OCI-LY7 (cell line): ENCODE measurements around the gene CAMK2B. TPM values are rescaled to one million over a fixed set of nuclear protein-coding genes. Genes with fewer than 3 reads are reported as not detected.

Experiments used
- BruUV-seq: library from RNA; stranded (reverse); fragments of 400-500 nt; replicated peaks from 2 replicates; lab custom pipeline; 2021; lab: Mats Ljungman, UMichigan
- CTCF ChIA-PET: fragments of 300-600 bp; sonication (Branson Sonifier 250); formaldehyde crosslinking; loops from one replicate; lab custom pipeline; 2022; ENCODE audit warnings: antibody characterized with exemption; ENCODE audit not compliant: unreplicated experiment; lab: Charles Lee
- POLR2A ChIA-PET: fragments of 300-600 bp; sonication (Branson Sonifier 250); formaldehyde crosslinking; loops from one replicate; lab custom pipeline; 2022; ENCODE audit warnings: antibody characterized with exemption; lab: Charles Lee
- DNase-seq: peaks from one replicate; pipeline ENCODE4 v3.0.0-alpha.2; 2015; ENCODE audit warnings: low spot score
- H2AFZ ChIP-seq: fragments of 200-600 bp; sonication (generic), shearing (Covaris generic); 2 replicates; pipeline ENCODE4 v1.6.1; 2014; ENCODE audit warnings: mild to moderate bottlenecking, antibody characterized with exemption, low read length, moderate library complexity
- H3K27ac ChIP-seq: fragments of 200-600 bp; sonication (generic); 2 replicates; pipeline ENCODE4 v1.5.1; 2014; ENCODE audit warnings: mixed run types, low read depth, mild to moderate bottlenecking, moderate library complexity, low read length, inconsistent platforms; ENCODE audit not compliant: poor library complexity, severe bottlenecking
- H3K36me3 ChIP-seq: fragments of 200-600 bp; sonication (generic); 2 replicates; pipeline ENCODE4 v1.6.1; 2014; ENCODE audit warnings: mild to moderate bottlenecking, antibody characterized with exemption, low read length, moderate library complexity, mixed read lengths; ENCODE audit not compliant: insufficient read depth
- H3K4me1 ChIP-seq: fragments of 200-600 bp; sonication (generic); 2 replicates; pipeline ENCODE4 v1.5.1; 2014; ENCODE audit warnings: mild to moderate bottlenecking, low read length; ENCODE audit not compliant: insufficient read depth, poor library complexity, severe bottlenecking
- H3K4me2 ChIP-seq: fragments of 200-600 bp; sonication (generic); 2 replicates; pipeline ENCODE4 v1.6.1; 2014; ENCODE audit warnings: mild to moderate bottlenecking, low read length
- H3K4me3 ChIP-seq: fragments of 200-600 bp; sonication (generic); 2 replicates; pipeline ENCODE4 v1.5.1; 2014; ENCODE audit warnings: mild to moderate bottlenecking, low read depth, low read length; ENCODE audit not compliant: poor library complexity, severe bottlenecking
- H3K79me2 ChIP-seq: fragments of 200-600 bp; sonication (generic); 2 replicates; pipeline ENCODE4 v1.6.1; 2016; ENCODE audit warnings: low read depth, mild to moderate bottlenecking, low read length, moderate library complexity, mixed read lengths; ENCODE audit not compliant: insufficient read depth
- H3K9me2 ChIP-seq: fragments of 200-600 bp; sonication (generic); 2 replicates; pipeline ENCODE4 v1.6.1; 2016; ENCODE audit warnings: mild to moderate bottlenecking, low read length, mixed read lengths; ENCODE audit not compliant: insufficient read depth
- H3K9me3 ChIP-seq: fragments of 200-600 bp; sonication (generic); 2 replicates; pipeline ENCODE4 v1.6.1; 2014; ENCODE audit warnings: mild to moderate bottlenecking, mixed run types, low read length, mixed read lengths
- H4K20me1 ChIP-seq: fragments of 200-600 bp; sonication (generic); 2 replicates; pipeline ENCODE4 v1.6.1; 2014; ENCODE audit warnings: mild to moderate bottlenecking, antibody characterized with exemption, low read length, moderate library complexity, mixed read lengths; ENCODE audit not compliant: insufficient read depth
- CTCF ChIP-seq: fragments of 200-600 bp; sonication (generic); conservative IDR thresholded peaks from 2 replicates; pipeline ENCODE4 v1.5.1; 2014; ENCODE audit warnings: mild to moderate bottlenecking, antibody characterized with exemption, low read length, moderate library complexity, mixed read lengths
- EZH2phosphoT487 ChIP-seq: fragments of 200-600 bp; sonication (generic); IDR thresholded peaks from 2 replicates; pipeline ENCODE4 v1.6.1; 2018; ENCODE audit warnings: low read depth, borderline replicate concordance, mild to moderate bottlenecking, mixed run types, antibody characterized with exemption, low read length, moderate library complexity, mixed read lengths
- intact Hi-C: fragments of 100-400 bp; cut with micrococcal nuclease; formaldehyde crosslinking; loops from one replicate; pipeline ENCODE4 v1.10.0; 2022; ENCODE audit not compliant: unreplicated experiment
- total RNA-seq, 2 experiments: library from RNA; depleted of rRNA in 1 of 2; stranded (reverse); fragments of >200 nt in 1 of 2; shearing (Covaris generic) in 1 of 2; gene quantifications; 2 replicates each; pipeline ENCODE4 v1.2.3, GENCODE V29; 2014 to 2022

Gene CAMK2B
- total RNA-seq, 2 experiments from 2014 or later: 0.66 to 1.1 TPM

GRCh38 chr7:44311561-44312495 lies 13.6 kb downstream of the CAMK2B start:
- ChIA-PET POLR2A (no interaction called here), CTCF (no interaction called here)
- BruUV-seq: no TSS peak
- Histone ChIP-seq H3K36me3 (no peaks in the 10 kb centered on the region), H2AFZ (no peak overlapping the region), H3K27ac (no peak overlapping the region), H3K4me2 (no peak overlapping the region), H3K4me3 (no peak overlapping the region), H3K9me3 (no peaks in the 10 kb centered on the region), H3K4me1 (no peaks in the 10 kb centered on the region), H4K20me1 (no peaks in the 10 kb centered on the region), H3K79me2 (no peaks in the 10 kb centered on the region), H3K9me2 (no peaks in the 10 kb centered on the region)
- TF ChIP-seq CTCF: no peak
- TF ChIP-seq EZH2phosphoT487: no peak
- intact Hi-C loops: no loop called here
- DNase-seq: no peak

DNA sequence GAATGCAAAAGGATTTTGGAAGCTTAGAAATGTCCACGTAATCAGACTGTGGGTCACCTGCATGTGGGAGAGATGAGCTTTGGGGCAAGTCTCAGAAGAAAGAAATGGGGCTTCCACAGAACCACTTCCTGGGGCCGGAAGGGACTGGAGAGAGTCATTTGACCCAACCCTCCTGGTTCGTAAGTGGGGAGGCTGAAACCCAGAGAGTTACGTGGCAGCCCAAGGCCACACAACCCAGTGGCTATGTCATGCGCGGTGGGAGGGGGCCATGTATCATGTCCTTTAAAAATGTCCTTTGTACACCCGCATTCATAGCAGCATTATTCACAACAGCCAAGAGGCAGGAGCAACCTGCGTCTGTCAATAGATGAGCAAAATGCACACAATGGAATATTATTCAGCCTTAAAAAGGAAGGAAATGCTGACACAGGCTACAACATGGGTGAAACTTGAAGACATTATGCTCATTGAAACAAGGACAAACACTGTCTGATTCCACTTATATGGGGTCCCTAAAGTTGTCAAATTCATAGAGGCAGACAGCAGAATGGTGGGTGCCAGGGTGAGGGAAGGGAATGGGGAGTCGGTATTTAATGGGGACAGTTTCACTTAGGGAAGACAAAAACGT lies 15.1 kb downstream of the CAMK2B start:
- no peak overlapping the region for H3K4me3 ChIP-seq
- CTCF ChIA-PET: no interaction called here
- DNase-seq: no peak

More for the DNA sequence above, 15.1 kb downstream of the CAMK2B start:
- no peak overlapping the region for H3K27ac ChIP-seq
- POLR2A ChIA-PET: no interaction called here
- no peaks in the 10 kb centered on the region for H3K9me3 ChIP-seq
- no peak overlapping the region; the same call in 1 of the 2 replicates for H3K4me2 ChIP-seq
- no peaks in the 10 kb centered on the region for H4K20me1 ChIP-seq
- no TSS peak for BruUV-seq
- no peak overlapping the region for H2AFZ ChIP-seq
- intact Hi-C loops: no loop called here
- H3K9me2 ChIP-seq: no peaks in the 10 kb centered on the region
- no peaks in the 10 kb centered on the region for H3K36me3 ChIP-seq
- no peak for TF ChIP-seq EZH2phosphoT487
- TF ChIP-seq CTCF: no peak
- H3K79me2 ChIP-seq: no peaks in the 10 kb centered on the region
- no peaks in the 10 kb centered on the region for H3K4me1 ChIP-seq
